ENCODE data around the gene ME3.

DNA sequence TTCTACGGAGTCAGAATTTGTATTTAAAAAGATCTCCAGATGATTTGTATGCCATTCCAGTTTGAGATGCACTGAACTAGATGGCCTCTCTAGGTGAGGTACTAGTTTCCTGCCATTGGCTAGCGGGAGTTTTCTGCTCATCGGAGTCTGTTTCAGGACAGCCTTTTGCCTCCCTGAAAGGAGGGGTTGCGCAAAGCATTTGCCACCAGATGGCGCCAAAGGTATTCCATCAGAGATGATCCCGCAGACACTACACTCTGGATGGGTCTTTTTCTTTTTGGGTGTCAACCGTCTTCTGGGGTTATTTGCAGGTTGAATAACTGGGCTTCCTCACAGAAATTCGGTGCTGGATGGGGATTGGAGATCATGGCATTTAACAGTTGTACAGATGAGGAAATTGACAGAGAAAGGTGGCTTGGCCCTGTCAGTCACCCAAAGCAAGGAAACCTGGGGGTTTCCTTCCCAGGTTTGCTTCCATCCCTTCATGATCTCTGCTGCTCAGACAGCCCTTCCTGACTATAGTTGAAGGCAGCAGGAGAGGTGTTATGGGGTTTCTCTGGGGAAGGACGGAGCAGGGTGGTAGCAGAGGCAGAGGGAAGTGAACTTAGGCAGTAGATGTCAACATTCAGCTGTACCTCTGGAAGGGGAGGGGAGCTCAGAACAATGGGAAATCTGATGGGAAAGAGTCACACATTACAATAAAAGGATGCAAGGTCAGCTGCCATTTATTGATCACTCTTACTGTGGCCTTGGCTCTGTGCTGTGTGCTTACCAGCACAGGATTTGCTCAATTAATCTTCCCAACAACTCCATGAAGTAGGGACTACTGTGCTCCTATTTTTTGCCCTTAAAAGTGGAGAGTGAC is 216.1 kb downstream of the ME3 start:
- TF ChIP-seq, protein P1, sequence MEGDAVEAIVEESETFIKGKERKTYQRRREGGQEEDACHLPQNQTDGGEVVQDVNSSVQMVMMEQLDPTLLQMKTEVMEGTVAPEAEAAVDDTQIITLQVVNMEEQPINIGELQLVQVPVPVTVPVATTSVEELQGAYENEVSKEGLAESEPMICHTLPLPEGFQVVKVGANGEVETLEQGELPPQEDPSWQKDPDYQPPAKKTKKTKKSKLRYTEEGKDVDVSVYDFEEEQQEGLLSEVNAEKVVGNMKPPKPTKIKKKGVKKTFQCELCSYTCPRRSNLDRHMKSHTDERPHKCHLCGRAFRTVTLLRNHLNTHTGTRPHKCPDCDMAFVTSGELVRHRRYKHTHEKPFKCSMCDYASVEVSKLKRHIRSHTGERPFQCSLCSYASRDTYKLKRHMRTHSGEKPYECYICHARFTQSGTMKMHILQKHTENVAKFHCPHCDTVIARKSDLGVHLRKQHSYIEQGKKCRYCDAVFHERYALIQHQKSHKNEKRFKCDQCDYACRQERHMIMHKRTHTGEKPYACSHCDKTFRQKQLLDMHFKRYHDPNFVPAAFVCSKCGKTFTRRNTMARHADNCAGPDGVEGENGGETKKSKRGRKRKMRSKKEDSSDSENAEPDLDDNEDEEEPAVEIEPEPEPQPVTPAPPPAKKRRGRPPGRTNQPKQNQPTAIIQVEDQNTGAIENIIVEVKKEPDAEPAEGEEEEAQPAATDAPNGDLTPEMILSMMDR (IDR thresholded peaks at IDR 0.05; ENCODE audit: low read depth, low read length, missing input control), result peak; percentile 91
- TF ChIP-seq MAX (IDR thresholded peaks at IDR 0.05) (no peak), JUND (IDR thresholded peaks at IDR 0.05) (no peak), TAF1 (conservative IDR thresholded peaks at IDR 0.05) (no peak), HNF4A (conservative IDR thresholded peaks at IDR 0.05) (no peak), FOXA1 (IDR thresholded peaks at IDR 0.05) (no peak), RAD21 (IDR thresholded peaks at IDR 0.05) (peak; percentile 99 to 100), SP1 (IDR thresholded peaks at IDR 0.05) (no peak), EGR1 (IDR thresholded peaks at IDR 0.05; ENCODE audit: low read depth in 2 of 2) (no peak)
- TF ChIP-seq, protein P2, sequence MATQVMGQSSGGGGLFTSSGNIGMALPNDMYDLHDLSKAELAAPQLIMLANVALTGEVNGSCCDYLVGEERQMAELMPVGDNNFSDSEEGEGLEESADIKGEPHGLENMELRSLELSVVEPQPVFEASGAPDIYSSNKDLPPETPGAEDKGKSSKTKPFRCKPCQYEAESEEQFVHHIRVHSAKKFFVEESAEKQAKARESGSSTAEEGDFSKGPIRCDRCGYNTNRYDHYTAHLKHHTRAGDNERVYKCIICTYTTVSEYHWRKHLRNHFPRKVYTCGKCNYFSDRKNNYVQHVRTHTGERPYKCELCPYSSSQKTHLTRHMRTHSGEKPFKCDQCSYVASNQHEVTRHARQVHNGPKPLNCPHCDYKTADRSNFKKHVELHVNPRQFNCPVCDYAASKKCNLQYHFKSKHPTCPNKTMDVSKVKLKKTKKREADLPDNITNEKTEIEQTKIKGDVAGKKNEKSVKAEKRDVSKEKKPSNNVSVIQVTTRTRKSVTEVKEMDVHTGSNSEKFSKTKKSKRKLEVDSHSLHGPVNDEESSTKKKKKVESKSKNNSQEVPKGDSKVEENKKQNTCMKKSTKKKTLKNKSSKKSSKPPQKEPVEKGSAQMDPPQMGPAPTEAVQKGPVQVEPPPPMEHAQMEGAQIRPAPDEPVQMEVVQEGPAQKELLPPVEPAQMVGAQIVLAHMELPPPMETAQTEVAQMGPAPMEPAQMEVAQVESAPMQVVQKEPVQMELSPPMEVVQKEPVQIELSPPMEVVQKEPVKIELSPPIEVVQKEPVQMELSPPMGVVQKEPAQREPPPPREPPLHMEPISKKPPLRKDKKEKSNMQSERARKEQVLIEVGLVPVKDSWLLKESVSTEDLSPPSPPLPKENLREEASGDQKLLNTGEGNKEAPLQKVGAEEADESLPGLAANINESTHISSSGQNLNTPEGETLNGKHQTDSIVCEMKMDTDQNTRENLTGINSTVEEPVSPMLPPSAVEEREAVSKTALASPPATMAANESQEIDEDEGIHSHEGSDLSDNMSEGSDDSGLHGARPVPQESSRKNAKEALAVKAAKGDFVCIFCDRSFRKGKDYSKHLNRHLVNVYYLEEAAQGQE (IDR thresholded peaks at IDR 0.05), result no peak
- TF ChIP-seq, protein P3, sequence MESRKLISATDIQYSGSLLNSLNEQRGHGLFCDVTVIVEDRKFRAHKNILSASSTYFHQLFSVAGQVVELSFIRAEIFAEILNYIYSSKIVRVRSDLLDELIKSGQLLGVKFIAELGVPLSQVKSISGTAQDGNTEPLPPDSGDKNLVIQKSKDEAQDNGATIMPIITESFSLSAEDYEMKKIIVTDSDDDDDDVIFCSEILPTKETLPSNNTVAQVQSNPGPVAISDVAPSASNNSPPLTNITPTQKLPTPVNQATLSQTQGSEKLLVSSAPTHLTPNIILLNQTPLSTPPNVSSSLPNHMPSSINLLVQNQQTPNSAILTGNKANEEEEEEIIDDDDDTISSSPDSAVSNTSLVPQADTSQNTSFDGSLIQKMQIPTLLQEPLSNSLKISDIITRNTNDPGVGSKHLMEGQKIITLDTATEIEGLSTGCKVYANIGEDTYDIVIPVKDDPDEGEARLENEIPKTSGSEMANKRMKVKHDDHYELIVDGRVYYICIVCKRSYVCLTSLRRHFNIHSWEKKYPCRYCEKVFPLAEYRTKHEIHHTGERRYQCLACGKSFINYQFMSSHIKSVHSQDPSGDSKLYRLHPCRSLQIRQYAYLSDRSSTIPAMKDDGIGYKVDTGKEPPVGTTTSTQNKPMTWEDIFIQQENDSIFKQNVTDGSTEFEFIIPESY (IDR thresholded peaks at IDR 0.05), result no peak
- TF ChIP-seq, protein P4, sequence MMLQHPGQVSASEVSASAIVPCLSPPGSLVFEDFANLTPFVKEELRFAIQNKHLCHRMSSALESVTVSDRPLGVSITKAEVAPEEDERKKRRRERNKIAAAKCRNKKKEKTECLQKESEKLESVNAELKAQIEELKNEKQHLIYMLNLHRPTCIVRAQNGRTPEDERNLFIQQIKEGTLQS (IDR thresholded peaks at IDR 0.05), result no peak

Data from liver (tissue), 3 donors.